Kidney epithelial cell (primary cell): Measurements from ENCODE around the gene ADCY2. TPM values are rescaled to one million over a fixed set of nuclear protein-coding genes. Genes with fewer than 3 reads are reported as not detected.

ENCODE experiments used
- DNase-seq: peaks from one replicate; pipeline ENCODE4 v3.0.0-alpha.2; 2010; ENCODE audit warnings: low read depth
- H3K27me3 ChIP-seq: 2 replicates; pipeline ENCODE4 v1.6.0; 2011; ENCODE audit warnings: low read length; ENCODE audit not compliant: control insufficient read depth, insufficient read depth
- H3K36me3 ChIP-seq: 2 replicates; pipeline ENCODE4 v1.5.1; 2011; ENCODE audit warnings: low read length; ENCODE audit not compliant: control insufficient read depth, insufficient read depth
- H3K4me3 ChIP-seq: 2 replicates; pipeline ENCODE4 v1.5.1; 2011; ENCODE audit warnings: low read depth, mild to moderate bottlenecking, control low read depth, low read length
- total RNA-seq: library from RNA; depleted of rRNA; stranded (reverse); fragments of >200 nt; gene quantifications from 2 replicates; pipeline ENCODE4 v1.2.3, GENCODE V29; 2015
- TF ChIP-seq, protein P1 (sequence below): IDR thresholded peaks from 2 replicates; pipeline ENCODE4 v1.5.1; 2011; ENCODE audit warnings: mild to moderate bottlenecking, moderate library complexity, low read length, control low read depth, inconsistent platforms; ENCODE audit not compliant: insufficient read depth, poor library complexity, severe bottlenecking

Gene ADCY2
- total RNA-seq, 1 donor from 2014 or later = 0.25 TPM

DNA sequence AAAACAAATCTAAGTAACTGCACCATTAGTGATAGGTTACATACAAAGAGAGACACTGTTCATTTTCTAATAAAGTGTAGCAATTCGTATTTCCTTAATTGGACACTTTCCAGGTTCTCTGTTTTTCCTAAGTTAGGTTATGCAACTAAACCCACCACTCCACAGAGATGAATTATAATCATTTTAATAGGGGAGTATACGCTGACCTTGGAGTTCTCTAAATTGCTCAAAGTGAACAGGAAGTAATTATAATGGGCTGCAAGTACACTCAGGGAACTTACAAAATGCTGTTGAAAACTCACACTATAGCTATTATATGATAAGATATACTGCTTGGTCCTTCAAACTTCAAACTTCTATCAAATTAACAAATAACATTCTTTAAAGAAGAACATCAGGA lies 18.2 kb upstream of the ADCY2 start:
- no peak overlapping the region for H3K4me3 ChIP-seq
- no peak for DNase-seq

DNA sequence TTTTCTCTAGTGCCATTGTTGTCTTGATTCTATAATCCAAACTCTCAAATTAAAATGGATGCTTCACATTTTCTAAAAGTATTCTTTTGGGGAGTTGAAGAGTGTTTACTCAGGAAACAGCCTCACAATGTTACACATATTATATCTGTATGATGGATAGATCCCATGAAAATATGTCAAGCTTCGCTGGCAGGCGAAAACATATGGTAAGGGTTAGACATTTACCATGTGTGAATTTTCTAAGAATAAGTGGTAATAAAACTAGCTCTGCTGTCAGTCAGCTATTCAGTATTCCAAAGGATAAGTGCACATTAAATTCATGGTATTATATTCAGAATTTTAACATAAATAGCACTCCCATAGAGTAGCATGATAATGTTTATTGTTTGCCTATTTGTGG lies 13.3 kb upstream of the ADCY2 start:
- H3K4me3 ChIP-seq = no peak overlapping the region
- no peak for DNase-seq
- TF ChIP-seq, protein P1, sequence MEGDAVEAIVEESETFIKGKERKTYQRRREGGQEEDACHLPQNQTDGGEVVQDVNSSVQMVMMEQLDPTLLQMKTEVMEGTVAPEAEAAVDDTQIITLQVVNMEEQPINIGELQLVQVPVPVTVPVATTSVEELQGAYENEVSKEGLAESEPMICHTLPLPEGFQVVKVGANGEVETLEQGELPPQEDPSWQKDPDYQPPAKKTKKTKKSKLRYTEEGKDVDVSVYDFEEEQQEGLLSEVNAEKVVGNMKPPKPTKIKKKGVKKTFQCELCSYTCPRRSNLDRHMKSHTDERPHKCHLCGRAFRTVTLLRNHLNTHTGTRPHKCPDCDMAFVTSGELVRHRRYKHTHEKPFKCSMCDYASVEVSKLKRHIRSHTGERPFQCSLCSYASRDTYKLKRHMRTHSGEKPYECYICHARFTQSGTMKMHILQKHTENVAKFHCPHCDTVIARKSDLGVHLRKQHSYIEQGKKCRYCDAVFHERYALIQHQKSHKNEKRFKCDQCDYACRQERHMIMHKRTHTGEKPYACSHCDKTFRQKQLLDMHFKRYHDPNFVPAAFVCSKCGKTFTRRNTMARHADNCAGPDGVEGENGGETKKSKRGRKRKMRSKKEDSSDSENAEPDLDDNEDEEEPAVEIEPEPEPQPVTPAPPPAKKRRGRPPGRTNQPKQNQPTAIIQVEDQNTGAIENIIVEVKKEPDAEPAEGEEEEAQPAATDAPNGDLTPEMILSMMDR = no peak
- H3K36me3 ChIP-seq = no peaks in the 10 kb centered on the region
- H3K27me3 ChIP-seq = no peaks in the 10 kb centered on the region

More for the DNA sequence above, 18.2 kb upstream of the ADCY2 start:
- no peaks in the 10 kb centered on the region for H3K36me3 ChIP-seq
- H3K27me3 ChIP-seq = no peaks in the 10 kb centered on the region
- TF ChIP-seq, protein P1 = no peak

DNA sequence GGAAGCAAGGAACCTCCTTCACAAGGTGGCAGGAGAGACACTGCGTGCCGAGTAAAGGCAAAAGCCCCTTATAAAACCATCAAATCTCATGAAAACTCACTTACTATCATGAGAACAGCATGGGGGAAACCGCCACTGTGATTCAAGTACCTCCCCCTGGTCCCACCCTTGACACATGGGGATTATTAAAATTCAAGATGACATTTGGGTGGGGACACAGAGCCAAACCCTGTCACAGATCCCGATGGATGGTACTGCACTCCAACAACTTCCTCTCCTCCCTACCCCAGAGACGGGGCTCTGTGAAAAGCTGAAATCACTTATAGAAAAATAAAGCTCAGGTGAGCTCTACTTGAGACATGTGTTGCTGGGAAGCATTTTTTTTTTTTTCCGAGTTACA lies 10.3 kb upstream of the ADCY2 start:
- TF ChIP-seq, protein P1 = no peak
- Histone ChIP-seq H3K27me3 (no peaks in the 10 kb centered on the region), H3K36me3 (no peaks in the 10 kb centered on the region), H3K4me3 (no peak overlapping the region)
- DNase-seq = no peak

DNA sequence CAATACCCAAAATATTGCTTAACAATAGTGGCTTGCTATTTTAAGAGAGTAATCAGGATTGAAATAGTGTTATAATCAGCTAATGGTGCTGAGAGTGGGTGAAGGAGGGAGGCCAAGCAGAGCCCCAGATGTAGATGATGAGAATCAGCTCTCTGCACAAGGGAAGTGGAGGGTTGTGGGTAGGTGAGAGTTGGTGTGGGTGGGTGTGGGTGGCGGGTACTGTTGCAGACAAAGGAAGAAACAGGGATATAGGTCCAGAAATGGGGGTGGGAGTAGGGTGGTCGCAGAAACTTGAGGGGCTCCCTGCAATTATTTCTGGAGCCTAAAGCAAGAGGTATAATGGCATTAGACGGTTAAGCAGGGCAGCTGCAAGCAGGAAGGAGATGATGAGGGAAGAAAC lies 7.4 kb upstream of the ADCY2 start:
- TF ChIP-seq, protein P1 = no peak
- no peaks in the 10 kb centered on the region for H3K27me3 ChIP-seq
- DNase-seq = no peak
- H3K4me3 ChIP-seq = no peak overlapping the region
- no peaks in the 10 kb centered on the region for H3K36me3 ChIP-seq

DNA sequence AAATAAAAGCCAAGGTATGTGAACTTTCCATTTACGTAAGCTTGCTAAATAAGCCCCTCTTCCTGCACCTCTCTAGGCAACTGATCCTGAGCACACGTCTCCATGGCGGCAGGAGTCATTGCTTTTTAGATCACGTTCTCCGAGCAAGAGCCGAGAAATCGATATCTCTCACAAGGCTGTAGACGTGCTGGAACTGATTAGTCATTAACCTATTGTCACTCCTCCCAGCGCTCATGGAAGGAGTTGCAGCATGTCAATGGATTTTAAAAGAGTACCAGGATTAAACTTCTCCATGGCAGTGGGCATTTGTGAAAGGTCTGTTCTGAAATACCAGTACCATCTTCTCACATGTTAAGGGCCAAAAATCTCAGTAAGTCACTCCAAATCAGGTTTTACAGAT lies 4.7 kb upstream of the ADCY2 start:
- H3K27me3 ChIP-seq = peaks cover 21% of the 10 kb centered on the region
- no peaks in the 10 kb centered on the region for H3K36me3 ChIP-seq
- TF ChIP-seq, protein P1 = no peak
- DNase-seq = no peak
- H3K4me3 ChIP-seq = no peak overlapping the region
